HG02943 (cell line): ENCODE results near the gene ENDOD1.
"Not testable (repeated sequence)": the region's sequence is repeated elsewhere in the genome, so short reads cannot be mapped to it uniquely, and the experiment has no call there.

ENCODE experiments used
- ATAC-seq: cut with Tn5 transposase; IDR thresholded peaks from one replicate; pipeline ENCODE4 v1.9.1; 2021; ENCODE audit warnings: mild to moderate bottlenecking, low read depth, moderate library complexity; ENCODE audit not compliant: unreplicated experiment

Gene ENDOD1, protein sequence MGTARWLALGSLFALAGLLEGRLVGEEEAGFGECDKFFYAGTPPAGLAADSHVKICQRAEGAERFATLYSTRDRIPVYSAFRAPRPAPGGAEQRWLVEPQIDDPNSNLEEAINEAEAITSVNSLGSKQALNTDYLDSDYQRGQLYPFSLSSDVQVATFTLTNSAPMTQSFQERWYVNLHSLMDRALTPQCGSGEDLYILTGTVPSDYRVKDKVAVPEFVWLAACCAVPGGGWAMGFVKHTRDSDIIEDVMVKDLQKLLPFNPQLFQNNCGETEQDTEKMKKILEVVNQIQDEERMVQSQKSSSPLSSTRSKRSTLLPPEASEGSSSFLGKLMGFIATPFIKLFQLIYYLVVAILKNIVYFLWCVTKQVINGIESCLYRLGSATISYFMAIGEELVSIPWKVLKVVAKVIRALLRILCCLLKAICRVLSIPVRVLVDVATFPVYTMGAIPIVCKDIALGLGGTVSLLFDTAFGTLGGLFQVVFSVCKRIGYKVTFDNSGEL

DNA sequence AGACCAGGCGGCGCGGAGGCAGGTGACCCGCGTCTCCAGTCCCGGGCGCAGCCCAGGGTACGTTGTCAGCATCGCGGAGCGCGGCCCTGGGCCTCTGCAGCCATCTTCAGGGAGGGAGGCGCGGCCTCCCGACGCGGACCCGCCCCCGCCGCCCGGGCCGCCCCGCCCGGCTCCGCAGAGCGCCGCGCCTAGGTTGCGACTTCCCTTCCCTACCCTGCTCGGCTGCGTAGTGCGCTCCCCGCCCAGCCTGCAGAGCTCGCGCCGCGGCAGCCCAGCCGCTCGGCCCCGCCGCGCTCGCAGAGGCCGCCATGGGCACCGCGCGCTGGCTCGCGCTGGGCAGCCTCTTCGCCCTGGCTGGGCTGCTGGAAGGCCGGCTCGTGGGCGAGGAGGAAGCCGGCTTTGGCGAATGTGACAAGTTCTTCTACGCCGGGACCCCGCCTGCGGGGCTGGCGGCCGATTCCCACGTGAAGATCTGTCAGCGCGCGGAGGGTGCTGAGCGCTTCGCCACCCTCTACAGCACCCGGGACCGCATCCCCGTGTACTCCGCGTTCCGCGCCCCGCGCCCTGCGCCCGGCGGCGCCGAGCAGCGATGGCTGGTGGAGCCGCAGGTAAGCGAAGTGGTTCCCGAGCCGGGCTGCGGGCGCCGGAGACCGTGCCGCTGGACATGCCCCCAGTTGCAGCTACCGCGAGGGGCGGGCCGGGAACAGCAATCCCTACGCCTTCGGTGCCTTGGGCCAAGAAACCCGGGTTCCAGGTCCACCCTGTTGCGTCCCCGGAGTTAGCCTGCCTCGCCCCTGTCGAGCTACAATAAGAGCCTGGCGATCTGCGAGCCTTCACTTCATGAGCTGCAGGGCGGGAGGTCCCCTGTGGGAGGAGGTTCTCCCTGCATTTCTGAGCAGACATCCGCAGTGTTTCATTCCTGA lies at the start of gene ENDOD1:
Gene ENDOD1 (plus strand): TSS at position 227 of the 923 bp plus-strand sequence. CDS start 82 bp downstream, at position 309.
- ATAC-seq = peak; percentile 77

DNA sequence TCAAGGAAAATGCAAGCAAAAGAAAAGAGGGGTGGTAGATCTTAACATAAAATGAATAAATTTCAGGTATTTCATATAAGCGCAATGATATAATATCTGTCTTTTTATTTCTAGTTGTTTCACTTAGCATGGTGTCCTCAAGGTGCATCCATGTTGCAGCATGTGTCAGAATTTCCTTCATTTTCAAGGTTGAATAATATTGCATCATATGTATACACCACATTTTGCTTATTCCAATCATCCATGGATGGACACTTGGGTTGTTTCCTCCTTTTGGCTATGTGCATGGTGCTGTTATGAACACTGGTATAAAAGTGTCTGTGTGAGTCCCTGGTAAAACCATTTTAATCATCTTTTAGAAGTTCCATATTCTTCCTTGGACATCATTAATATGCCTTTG lies 47.4 kb upstream of the ENDOD1 start:
- no peak for ATAC-seq

- ATAC-seq = no peak
Observed at GRCh38 chr11:95042906-95043305, 46.7 kb upstream of the ENDOD1 start.

DNA sequence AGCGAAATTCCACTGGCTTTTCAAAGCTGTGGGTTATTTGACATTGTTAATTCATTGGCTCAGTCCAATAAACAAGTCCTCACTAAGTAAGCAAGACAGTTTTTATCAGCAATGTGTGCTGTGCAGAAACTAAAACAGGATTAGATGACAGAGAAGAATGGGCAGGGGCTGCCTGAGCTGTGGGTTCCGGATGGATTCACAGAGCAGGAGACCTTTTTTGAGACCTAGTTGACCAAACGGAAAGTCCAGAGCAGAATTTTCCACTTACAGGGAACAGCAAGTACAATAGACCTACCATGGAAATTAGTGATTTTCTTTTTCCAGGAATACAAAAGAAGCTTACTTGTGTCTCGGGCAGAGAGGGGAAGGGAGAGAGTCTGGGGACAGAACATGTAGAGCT lies 45.6 kb upstream of the ENDOD1 start:
- no peak for ATAC-seq

GRCh38 chr11:95045812-95046211 lies 43.8 kb upstream of the ENDOD1 start:
- no peak for ATAC-seq

GRCh38 chr11:95049122-95049521 lies 40.5 kb upstream of the ENDOD1 start, which contains the start of gene KDM4F:
Gene KDM4F, plus strand, starts transcription at chr11:95049422.
- ATAC-seq = not testable (repeated sequence)

- no peak for ATAC-seq
Observed at GRCh38 chr11:95050595-95051202, 38.9 kb upstream of the ENDOD1 start.

- ATAC-seq = no peak
Observed at GRCh38 chr11:95054356-95054755, 35.3 kb upstream of the ENDOD1 start.

GRCh38 chr11:95055283-95055897 lies 34.3 kb upstream of the ENDOD1 start:
- peak; percentile 93 for ATAC-seq

DNA sequence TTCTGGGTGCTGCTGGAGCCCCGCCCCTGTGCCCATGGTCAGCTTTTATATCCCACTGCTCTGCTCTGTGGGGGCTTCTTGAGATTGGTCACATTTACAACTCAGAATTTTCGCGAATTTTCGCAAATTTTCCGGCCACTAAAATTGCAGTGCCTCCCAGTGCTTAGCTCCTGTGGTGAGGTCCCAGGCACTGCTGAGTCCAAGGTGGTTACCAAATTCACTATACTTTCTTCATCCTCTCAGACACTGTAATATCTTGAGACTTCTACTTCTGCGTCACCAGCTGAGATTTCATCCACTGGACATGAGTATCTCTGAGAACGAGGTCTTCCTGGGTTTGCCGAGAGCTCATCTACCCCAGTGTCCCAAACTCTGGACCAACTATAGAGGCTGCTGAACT lies 31.7 kb upstream of the ENDOD1 start:
- ATAC-seq = no peak

DNA sequence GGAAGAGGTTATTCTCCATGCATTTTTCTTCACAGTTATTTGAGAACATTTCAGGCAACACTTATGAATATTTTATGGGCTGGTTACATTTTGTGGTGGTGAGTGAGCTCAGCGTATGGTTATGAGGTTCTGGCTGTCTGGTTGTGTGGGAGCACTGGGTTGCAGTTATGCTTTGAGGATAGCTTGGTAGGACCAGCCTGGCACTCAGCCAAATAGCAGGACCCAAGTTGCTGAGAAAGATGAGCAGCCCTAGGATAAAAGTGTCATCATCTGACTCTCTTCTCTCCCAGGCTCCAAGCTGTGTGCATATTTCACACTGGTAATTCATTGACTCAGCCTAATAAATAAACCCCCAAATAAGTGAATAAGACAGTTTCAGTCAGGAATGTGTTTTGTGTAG lies 31.0 kb upstream of the ENDOD1 start:
- ATAC-seq = no peak

DNA sequence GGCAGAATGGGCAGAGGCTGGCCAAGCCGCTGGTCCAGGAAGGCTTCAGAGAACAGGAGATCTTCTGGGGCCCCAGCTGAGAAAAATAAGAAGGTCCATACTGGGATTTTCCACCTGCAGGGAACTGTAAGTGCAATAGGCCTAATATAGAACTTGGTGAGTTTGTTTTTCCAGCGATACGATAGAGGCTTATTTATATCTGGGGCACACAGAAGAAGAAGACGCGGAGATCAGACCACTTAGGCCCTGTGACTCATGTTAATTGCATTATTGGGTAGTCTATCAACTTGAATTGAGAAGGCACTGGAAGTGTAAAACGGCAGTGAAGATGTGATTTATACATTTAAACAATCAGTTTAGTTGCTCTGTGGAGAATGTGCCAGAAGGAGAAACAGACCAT lies 30.6 kb upstream of the ENDOD1 start:
- ATAC-seq = no peak

- ATAC-seq = no peak
Observed at GRCh38 chr11:95065336-95065735, 24.3 kb upstream of the ENDOD1 start.

DNA sequence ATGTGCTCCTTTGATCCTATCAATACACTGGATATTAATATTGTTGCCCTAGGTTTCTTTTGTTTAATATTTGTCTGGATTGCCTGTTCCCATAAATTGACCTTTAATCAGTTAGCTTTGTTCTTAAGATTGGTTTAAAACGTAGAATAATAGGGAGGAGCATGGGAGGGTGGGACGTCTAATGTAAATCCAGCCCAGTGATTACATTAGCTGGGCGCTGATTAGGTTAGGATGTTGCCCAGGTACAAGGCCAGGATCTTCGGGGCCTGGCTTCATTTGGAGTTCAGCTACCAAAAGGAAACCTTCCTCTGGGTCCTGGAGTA lies 23.0 kb upstream of the ENDOD1 start, which contains the start of gene SRSF8:
Gene SRSF8 (plus strand): TSS at position 204 of the 323 bp plus-strand sequence. CDS start 308 bp downstream, outside the sequence.
- peak; percentile 40 for ATAC-seq

DNA sequence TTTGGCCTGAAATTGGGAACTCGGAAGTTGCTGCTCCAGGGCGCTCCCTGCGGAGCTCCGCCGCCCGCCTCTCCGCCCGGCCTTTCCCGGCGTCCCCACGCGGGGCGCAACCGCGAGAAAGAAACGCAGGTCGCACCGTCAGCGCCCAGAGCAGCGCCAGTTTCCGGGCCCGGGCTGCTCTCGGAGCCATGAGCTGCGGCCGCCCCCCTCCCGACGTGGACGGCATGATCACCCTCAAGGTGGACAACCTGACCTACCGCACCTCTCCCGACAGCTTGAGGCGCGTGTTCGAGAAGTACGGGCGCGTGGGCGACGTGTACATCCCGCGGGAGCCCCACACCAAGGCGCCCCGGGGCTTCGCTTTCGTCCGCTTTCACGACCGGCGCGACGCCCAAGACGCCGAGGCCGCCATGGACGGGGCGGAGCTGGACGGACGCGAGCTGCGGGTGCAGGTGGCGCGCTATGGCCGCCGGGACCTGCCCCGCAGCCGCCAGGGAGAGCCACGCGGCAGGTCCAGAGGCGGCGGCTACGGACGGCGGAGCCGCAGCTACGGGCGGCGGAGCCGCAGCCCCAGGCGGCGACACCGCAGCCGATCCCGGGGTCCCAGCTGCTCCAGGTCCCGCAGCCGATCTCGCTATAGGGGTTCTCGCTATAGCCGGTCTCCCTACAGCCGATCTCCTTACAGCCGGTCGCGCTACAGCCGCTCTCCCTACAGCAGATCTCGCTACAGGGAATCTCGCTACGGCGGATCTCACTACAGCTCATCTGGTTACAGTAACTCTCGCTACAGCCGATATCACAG lies 22.4 kb upstream of the ENDOD1 start:
- peak; percentile 57 for ATAC-seq

DNA sequence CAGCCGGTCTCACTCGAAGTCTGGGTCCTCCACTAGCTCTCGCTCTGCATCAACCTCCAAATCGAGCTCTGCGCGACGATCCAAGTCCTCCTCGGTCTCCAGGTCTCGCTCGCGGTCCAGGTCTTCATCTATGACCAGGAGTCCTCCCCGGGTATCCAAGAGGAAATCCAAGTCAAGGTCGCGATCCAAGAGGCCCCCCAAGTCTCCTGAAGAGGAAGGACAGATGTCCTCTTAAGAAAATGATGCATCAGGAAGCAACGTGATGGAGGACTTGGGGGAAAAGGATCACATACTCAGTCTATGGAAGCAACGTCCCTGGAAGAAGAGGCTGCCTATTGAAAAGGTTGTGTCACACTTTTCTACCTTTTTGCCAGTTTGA lies 21.8 kb upstream of the ENDOD1 start:
- ATAC-seq = no peak

GRCh38 chr11:95068549-95068948 lies 21.1 kb upstream of the ENDOD1 start:
- peak; percentile 67 for ATAC-seq

DNA sequence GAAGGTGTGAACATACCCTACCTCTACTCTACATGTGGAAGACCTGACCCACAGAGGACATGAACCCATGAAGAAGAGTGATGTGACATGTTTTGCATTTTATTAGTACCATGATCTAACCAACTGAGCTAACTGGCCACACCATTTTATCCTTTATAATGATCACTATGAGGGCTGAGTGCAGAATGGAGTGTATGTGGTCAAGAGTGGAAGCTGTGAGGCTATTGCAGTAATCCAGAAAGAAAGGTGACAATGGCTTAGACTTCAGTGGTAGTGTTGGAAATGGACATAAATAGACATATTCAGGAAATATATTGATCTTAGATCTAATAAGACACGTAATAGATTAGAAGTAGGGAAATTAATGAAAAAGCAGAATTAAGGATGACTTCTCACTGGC lies 19.2 kb upstream of the ENDOD1 start:
- ATAC-seq = no peak

GRCh38 chr11:95072948-95073347 lies 16.7 kb upstream of the ENDOD1 start:
- ATAC-seq = no peak
